Liver (tissue), 3 donors: ENCODE results near the gene BTBD9.

Experiments
- EGR1 ChIP-seq, 2 donors: IDR thresholded peaks; 2 replicates each; pipeline ENCODE4 v1.6.1; 2016 to 2018; ENCODE audit warnings: antibody characterized with exemption in 2 of 2, low read depth in 2 of 2
- FOXA1 ChIP-seq: IDR thresholded peaks from 2 replicates; pipeline ENCODE4 v1.6.1; 2016; ENCODE audit warnings: antibody characterized with exemption
- RAD21 ChIP-seq, 2 donors: IDR thresholded peaks; 2 replicates each; pipeline ENCODE4 v1.6.1; 2016; ENCODE audit warnings: antibody characterized with exemption in 2 of 2, mild to moderate bottlenecking in 2 of 2
- TF ChIP-seq, protein P1 (sequence below): fragments of 150-350 bp; IDR thresholded peaks from 2 replicates; pipeline ENCODE4 v1.5.1; 2017; ENCODE audit warnings: improper control_type of control experiment, low read depth, low read length; ENCODE audit not compliant: missing input control
- TF ChIP-seq, protein P2 (sequence below): IDR thresholded peaks from 2 replicates; pipeline ENCODE4 v1.6.1; 2016; ENCODE audit warnings: antibody characterized with exemption, mild to moderate bottlenecking
- TF ChIP-seq, protein P3 (sequence below): IDR thresholded peaks from 2 replicates; pipeline ENCODE4 v1.6.1; 2016; ENCODE audit warnings: antibody characterized with exemption
- donor health status: healthy.
- donor health status: healthy.

DNA sequence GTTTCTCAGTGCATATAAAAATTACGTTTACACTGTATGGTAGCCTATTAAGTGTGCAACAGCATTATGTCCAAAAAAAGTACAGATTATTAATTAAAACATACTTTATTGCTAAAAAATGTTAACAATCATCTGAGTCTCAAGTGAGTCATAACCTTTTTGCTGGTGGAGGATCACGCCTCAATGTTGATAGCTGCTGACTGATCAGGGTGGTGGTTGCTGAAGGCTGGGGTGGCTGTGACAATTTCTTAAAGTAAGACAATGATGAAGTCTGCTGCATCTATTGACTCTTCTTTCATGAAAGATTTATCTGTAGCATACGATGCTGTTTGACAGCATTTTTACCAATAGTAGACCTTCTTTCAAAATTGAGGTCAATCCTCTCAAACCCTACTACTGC lies 155.1 kb downstream of the BTBD9 start:
- TF ChIP-seq, protein P1, sequence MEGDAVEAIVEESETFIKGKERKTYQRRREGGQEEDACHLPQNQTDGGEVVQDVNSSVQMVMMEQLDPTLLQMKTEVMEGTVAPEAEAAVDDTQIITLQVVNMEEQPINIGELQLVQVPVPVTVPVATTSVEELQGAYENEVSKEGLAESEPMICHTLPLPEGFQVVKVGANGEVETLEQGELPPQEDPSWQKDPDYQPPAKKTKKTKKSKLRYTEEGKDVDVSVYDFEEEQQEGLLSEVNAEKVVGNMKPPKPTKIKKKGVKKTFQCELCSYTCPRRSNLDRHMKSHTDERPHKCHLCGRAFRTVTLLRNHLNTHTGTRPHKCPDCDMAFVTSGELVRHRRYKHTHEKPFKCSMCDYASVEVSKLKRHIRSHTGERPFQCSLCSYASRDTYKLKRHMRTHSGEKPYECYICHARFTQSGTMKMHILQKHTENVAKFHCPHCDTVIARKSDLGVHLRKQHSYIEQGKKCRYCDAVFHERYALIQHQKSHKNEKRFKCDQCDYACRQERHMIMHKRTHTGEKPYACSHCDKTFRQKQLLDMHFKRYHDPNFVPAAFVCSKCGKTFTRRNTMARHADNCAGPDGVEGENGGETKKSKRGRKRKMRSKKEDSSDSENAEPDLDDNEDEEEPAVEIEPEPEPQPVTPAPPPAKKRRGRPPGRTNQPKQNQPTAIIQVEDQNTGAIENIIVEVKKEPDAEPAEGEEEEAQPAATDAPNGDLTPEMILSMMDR, result no peak
- TF ChIP-seq, protein P2, sequence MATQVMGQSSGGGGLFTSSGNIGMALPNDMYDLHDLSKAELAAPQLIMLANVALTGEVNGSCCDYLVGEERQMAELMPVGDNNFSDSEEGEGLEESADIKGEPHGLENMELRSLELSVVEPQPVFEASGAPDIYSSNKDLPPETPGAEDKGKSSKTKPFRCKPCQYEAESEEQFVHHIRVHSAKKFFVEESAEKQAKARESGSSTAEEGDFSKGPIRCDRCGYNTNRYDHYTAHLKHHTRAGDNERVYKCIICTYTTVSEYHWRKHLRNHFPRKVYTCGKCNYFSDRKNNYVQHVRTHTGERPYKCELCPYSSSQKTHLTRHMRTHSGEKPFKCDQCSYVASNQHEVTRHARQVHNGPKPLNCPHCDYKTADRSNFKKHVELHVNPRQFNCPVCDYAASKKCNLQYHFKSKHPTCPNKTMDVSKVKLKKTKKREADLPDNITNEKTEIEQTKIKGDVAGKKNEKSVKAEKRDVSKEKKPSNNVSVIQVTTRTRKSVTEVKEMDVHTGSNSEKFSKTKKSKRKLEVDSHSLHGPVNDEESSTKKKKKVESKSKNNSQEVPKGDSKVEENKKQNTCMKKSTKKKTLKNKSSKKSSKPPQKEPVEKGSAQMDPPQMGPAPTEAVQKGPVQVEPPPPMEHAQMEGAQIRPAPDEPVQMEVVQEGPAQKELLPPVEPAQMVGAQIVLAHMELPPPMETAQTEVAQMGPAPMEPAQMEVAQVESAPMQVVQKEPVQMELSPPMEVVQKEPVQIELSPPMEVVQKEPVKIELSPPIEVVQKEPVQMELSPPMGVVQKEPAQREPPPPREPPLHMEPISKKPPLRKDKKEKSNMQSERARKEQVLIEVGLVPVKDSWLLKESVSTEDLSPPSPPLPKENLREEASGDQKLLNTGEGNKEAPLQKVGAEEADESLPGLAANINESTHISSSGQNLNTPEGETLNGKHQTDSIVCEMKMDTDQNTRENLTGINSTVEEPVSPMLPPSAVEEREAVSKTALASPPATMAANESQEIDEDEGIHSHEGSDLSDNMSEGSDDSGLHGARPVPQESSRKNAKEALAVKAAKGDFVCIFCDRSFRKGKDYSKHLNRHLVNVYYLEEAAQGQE, result no peak
- TF ChIP-seq, protein P3, sequence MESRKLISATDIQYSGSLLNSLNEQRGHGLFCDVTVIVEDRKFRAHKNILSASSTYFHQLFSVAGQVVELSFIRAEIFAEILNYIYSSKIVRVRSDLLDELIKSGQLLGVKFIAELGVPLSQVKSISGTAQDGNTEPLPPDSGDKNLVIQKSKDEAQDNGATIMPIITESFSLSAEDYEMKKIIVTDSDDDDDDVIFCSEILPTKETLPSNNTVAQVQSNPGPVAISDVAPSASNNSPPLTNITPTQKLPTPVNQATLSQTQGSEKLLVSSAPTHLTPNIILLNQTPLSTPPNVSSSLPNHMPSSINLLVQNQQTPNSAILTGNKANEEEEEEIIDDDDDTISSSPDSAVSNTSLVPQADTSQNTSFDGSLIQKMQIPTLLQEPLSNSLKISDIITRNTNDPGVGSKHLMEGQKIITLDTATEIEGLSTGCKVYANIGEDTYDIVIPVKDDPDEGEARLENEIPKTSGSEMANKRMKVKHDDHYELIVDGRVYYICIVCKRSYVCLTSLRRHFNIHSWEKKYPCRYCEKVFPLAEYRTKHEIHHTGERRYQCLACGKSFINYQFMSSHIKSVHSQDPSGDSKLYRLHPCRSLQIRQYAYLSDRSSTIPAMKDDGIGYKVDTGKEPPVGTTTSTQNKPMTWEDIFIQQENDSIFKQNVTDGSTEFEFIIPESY, result no peak
- no peak for TF ChIP-seq RAD21 (IDR thresholded peaks at IDR 0.05)
- TF ChIP-seq EGR1 (IDR thresholded peaks at IDR 0.05; ENCODE audit: low read depth in 2 of 2), result no peak
- TF ChIP-seq FOXA1, result no peak
